Large intestine (tissue), 3 donors: ENCODE measurements around the gene PCGF5. TPM values are rescaled to one million over a fixed set of nuclear protein-coding genes. Genes with fewer than 3 reads are reported as not detected.

Experiments
- DNase-seq, 2 donors: peaks; one replicate each; pipeline versions ENCODE4 v3.0.0 to v3.0.0-alpha.2; 2013
- H3K27ac ChIP-seq: one replicate; pipeline ENCODE4 v1.5.1; 2013; ENCODE audit warnings: low read length
- H3K27me3 ChIP-seq: 2 replicates; pipeline ENCODE4 v1.6.1; 2013; ENCODE audit warnings: low read length; ENCODE audit not compliant: control insufficient read depth, insufficient read depth
- H3K36me3 ChIP-seq: 2 replicates; pipeline ENCODE4 v1.6.1; 2013; ENCODE audit warnings: low read length; ENCODE audit not compliant: control insufficient read depth, insufficient read depth
- H3K4me1 ChIP-seq: one replicate; pipeline ENCODE4 v1.6.1; 2013; ENCODE audit warnings: low read length; ENCODE audit not compliant: control insufficient read depth, insufficient read depth
- H3K4me3 ChIP-seq: one replicate; pipeline ENCODE4 v1.5.1; 2013; ENCODE audit warnings: low read length
- H3K9me3 ChIP-seq: one replicate; pipeline ENCODE4 v1.6.1; 2013; ENCODE audit warnings: mild to moderate bottlenecking, low read depth, low read length, moderate library complexity; ENCODE audit not compliant: control insufficient read depth
- WGBS: methylation state at CpG from one replicate; pipeline ENCODE4 v1.1.5; 2013; ENCODE audit warnings: low lambda C conversion rate; ENCODE audit not compliant: insufficient coverage; 5-methylcytosine and 5-hydroxymethylcytosine counted together
- polyA plus RNA-seq: library from polyadenylated mRNA; unstranded; fragments of 120-200 nt; gene quantifications from one replicate; pipeline ENCODE4 v1.2.1, GENCODE V29; 2013

PCGF5 gene
- polyA plus RNA-seq, 1 donor: 57.9 TPM

DNA sequence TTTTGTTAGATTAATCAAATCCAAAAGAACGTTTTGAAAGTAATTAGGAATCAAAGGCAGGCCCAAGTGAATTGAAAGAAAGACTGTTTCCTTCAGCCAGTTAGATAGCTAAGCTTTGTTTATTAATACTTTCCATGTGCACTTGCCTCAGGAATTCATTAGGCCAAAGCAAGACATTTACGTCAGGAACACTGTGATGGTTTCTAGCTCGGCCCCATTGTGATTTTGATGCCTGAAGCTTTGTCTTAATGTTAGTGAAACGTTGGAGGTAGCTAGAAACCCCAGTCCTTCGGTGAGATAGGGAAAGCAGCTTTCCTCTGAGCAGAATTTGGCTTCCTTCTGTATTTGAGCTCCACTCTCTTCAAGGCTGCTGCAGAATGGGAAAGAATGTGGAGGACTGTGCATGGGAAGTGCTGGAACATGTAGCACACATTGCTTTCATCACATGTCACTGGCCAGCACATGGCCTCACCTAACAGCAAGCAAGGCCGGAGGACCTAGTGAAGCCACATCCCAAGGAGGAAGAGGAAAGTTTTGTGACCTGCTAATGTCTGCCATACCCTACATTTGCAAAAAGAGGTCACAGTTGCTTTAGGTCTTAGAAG, 64.1 kb downstream of the PCGF5 start:
- Histone ChIP-seq H3K9me3 (no peaks in the 10 kb centered on the region), H3K4me1 (no peaks in the 10 kb centered on the region), H3K27me3 (no peaks in the 10 kb centered on the region), H3K36me3 (peaks cover 2% of the 10 kb centered on the region), H3K27ac (no peak overlapping the region), H3K4me3 (no peak overlapping the region)
- 80% methylated on average over 1 of the region's 6 CpGs for WGBS
- DNase-seq: peak in 1 of 2 donors; percentile 11

DNA sequence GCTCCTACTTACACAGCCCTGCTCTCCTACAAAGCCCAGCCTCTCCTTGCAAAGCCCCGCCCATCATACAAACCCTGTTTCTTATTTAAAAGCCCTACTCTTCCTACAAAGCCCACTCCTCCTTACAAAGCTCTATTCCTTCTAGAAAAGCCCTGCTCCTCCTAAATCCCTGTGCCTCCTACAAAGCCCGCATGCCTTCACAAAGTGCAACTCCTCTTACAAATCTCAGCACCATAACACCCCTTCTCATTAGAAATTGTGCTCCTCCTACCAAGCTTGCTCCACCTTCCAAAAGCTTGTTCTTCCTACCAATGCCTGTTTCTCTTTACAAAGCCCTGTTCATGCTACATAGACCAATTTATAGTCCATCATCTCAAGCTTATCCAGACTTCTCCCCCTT, 66.1 kb downstream of the PCGF5 start:
- H3K9me3 ChIP-seq: no peaks in the 10 kb centered on the region
- WGBS: 80% methylated on average over 1 of the region's 2 CpGs
- DNase-seq: no peak
- H3K27me3 ChIP-seq: no peaks in the 10 kb centered on the region
- no peak overlapping the region for H3K27ac ChIP-seq
- H3K4me1 ChIP-seq: no peaks in the 10 kb centered on the region
- peaks cover 2% of the 10 kb centered on the region for H3K36me3 ChIP-seq
- H3K4me3 ChIP-seq: no peak overlapping the region

- no peak overlapping the region for H3K4me3 ChIP-seq
Measured at GRCh38 chr10:91287276-91287675, 66.8 kb downstream of the PCGF5 start.

GRCh38 chr10:91287912-91288311, 67.4 kb downstream of the PCGF5 start:
- Histone ChIP-seq H3K4me1 (no peaks in the 10 kb centered on the region), H3K27me3 (no peaks in the 10 kb centered on the region), H3K27ac (no peak overlapping the region), H3K4me3 (no peak overlapping the region), H3K36me3 (peaks cover 2% of the 10 kb centered on the region), H3K9me3 (no peaks in the 10 kb centered on the region)
- no CpG with 5 or more reads among the region's 4 CpGs for WGBS
- DNase-seq: no peak

More at GRCh38 chr10:91287276-91287675, 66.8 kb downstream of the PCGF5 start:
- DNase-seq: no peak
- Histone ChIP-seq H3K27ac (no peak overlapping the region), H3K27me3 (no peaks in the 10 kb centered on the region), H3K9me3 (no peaks in the 10 kb centered on the region), H3K36me3 (peaks cover 2% of the 10 kb centered on the region), H3K4me1 (no peaks in the 10 kb centered on the region)
- no CpG with 5 or more reads among the region's 4 CpGs for WGBS

DNA sequence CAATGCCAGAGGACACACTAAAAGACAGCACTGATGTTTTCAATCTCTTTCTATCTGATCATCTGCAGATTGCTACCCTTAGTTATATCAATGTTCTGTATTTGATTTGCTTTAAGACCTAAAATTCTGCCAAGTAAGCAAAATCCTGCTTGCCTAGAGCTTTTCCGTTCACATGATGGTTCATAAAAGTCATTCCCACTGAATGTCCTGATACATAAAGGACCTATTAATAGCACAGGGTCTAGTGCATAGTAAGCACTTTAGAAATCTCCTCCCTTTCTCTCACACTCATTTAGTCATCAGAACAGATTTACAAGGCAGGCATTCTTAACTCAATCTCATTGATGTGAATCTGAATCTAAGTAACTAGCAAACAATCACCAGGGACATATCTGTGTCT, 68.8 kb downstream of the PCGF5 start:
- Histone ChIP-seq H3K27me3 (no peaks in the 10 kb centered on the region), H3K4me1 (no peaks in the 10 kb centered on the region), H3K36me3 (peaks cover 2% of the 10 kb centered on the region), H3K9me3 (no peaks in the 10 kb centered on the region), H3K4me3 (no peak overlapping the region), H3K27ac (no peak overlapping the region)
- no peak for DNase-seq
- WGBS: 80% methylated on average over 1 of the region's 1 CpG

DNA sequence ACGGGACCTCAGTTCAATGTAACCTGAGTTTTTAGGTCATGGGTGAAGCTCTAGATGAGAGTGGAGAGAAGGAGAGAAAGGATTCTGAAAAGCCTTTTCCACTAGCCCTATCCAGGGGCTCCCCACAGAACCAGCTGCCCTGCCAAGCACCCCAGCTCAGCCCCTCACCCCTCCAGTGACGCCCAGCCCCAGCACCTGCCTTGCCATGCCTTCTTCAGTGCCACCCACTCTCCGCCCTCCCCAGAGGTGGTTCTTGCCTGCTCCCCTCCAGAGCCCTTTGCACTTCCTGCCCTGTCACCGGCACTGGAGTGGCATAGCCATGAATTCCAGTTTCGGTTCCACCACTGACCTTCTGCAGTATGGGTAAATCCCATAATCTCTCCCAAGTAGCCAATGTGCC, 70.1 kb downstream of the PCGF5 start:
- no peak overlapping the region for H3K27ac ChIP-seq
- no peaks in the 10 kb centered on the region for H3K27me3 ChIP-seq
- H3K9me3 ChIP-seq: no peaks in the 10 kb centered on the region
- H3K36me3 ChIP-seq: no peaks in the 10 kb centered on the region
- no CpG with 5 or more reads among the region's 5 CpGs for WGBS
- no peaks in the 10 kb centered on the region for H3K4me1 ChIP-seq
- no peak for DNase-seq
- H3K4me3 ChIP-seq: no peak overlapping the region

GRCh38 chr10:91294134-91294906, 73.9 kb downstream of the PCGF5 start:
- H3K4me1 ChIP-seq: peaks cover 6% of the 10 kb centered on the region
- WGBS: no CpG with 5 or more reads among the region's 3 CpGs
- H3K36me3 ChIP-seq: no peaks in the 10 kb centered on the region
- no peaks in the 10 kb centered on the region for H3K27me3 ChIP-seq
- H3K9me3 ChIP-seq: no peaks in the 10 kb centered on the region
- H3K4me3 ChIP-seq: no peak overlapping the region
- no peak overlapping the region for H3K27ac ChIP-seq
- DNase-seq: no peak

GRCh38 chr10:91295346-91295745, 74.9 kb downstream of the PCGF5 start:
- DNase-seq: no peak
- H3K27me3 ChIP-seq: no peaks in the 10 kb centered on the region
- H3K4me3 ChIP-seq: no peak overlapping the region
- no peaks in the 10 kb centered on the region for H3K9me3 ChIP-seq
- no peak overlapping the region for H3K27ac ChIP-seq
- no peaks in the 10 kb centered on the region for H3K36me3 ChIP-seq
- H3K4me1 ChIP-seq: peaks cover 6% of the 10 kb centered on the region
- 88% methylated on average over 5 of the region's 6 CpGs for WGBS

GRCh38 chr10:91296471-91296870, 76.0 kb downstream of the PCGF5 start:
- H3K9me3 ChIP-seq: no peaks in the 10 kb centered on the region
- no peaks in the 10 kb centered on the region for H3K36me3 ChIP-seq
- peaks cover 6% of the 10 kb centered on the region for H3K4me1 ChIP-seq
- no peaks in the 10 kb centered on the region for H3K27me3 ChIP-seq
- 0% methylated on average over 1 of the region's 2 CpGs for WGBS
- DNase-seq: peak; percentile 28 to 62
- H3K4me3 ChIP-seq: no peak overlapping the region
- no peak overlapping the region for H3K27ac ChIP-seq

DNA sequence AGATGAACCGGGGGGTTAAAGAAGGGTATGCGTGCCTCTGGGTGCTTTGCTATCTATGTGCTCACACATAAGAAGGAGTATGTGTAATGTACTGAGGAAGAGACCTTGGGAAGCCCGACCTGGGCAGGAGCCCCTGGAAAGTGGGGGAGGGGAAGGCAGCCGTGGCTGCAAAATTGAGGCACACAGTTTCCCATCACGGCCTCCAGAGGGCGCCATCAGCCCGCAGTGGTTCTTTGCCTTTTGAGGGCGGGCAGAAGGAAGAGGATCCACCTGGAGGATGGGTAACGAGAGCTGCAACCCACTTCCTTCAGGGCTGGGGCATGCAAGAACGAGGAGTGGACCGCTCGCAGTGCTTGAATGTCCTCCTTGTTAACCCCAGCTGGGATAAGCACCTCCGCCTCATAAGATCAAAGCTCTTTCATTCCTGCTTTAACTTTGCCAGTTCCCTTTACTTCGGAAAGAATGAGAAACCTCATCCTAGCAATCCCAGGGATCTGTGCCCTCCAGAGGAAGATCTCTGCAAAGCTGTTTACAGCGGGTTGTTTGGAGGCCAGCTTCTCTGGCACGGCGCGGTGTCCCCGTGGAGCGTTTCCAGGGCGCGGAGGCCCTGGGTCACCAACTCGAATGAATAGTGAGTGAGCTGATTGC, 77.9 kb downstream of the PCGF5 start:
- Histone ChIP-seq H3K36me3 (no peaks in the 10 kb centered on the region), H3K27me3 (no peaks in the 10 kb centered on the region), H3K4me3 (peak overlapping the region; percentile 19), H3K27ac (no peak overlapping the region), H3K9me3 (no peaks in the 10 kb centered on the region), H3K4me1 (peaks cover 6% of the 10 kb centered on the region)
- peak; percentile 74 to 76 for DNase-seq
- no CpG with 5 or more reads among the region's 23 CpGs for WGBS
